AG10803 (cell line): ENCODE measurements around the gene CMTM8.

ENCODE experiments used
- DNase-seq: peaks from one replicate; pipeline ENCODE4 v3.0.0; 2010; ENCODE audit warnings: low read depth
- H3K4me3 ChIP-seq: 2 replicates; pipeline ENCODE4 v1.5.1; 2011; ENCODE audit warnings: mild to moderate bottlenecking, low read length, control low read depth
- TF ChIP-seq, protein P1 (sequence below): conservative IDR thresholded peaks from 2 replicates; pipeline ENCODE4 v1.5.1; 2011; ENCODE audit warnings: mild to moderate bottlenecking, low read length, control low read depth, inconsistent platforms

CMTM8 gene

GRCh38 chr3:32320080-32320479 lies 81.6 kb downstream of the CMTM8 start:
- no peak overlapping the region for H3K4me3 ChIP-seq
- DNase-seq = no peak
- TF ChIP-seq, protein P1, sequence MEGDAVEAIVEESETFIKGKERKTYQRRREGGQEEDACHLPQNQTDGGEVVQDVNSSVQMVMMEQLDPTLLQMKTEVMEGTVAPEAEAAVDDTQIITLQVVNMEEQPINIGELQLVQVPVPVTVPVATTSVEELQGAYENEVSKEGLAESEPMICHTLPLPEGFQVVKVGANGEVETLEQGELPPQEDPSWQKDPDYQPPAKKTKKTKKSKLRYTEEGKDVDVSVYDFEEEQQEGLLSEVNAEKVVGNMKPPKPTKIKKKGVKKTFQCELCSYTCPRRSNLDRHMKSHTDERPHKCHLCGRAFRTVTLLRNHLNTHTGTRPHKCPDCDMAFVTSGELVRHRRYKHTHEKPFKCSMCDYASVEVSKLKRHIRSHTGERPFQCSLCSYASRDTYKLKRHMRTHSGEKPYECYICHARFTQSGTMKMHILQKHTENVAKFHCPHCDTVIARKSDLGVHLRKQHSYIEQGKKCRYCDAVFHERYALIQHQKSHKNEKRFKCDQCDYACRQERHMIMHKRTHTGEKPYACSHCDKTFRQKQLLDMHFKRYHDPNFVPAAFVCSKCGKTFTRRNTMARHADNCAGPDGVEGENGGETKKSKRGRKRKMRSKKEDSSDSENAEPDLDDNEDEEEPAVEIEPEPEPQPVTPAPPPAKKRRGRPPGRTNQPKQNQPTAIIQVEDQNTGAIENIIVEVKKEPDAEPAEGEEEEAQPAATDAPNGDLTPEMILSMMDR = no peak

DNA sequence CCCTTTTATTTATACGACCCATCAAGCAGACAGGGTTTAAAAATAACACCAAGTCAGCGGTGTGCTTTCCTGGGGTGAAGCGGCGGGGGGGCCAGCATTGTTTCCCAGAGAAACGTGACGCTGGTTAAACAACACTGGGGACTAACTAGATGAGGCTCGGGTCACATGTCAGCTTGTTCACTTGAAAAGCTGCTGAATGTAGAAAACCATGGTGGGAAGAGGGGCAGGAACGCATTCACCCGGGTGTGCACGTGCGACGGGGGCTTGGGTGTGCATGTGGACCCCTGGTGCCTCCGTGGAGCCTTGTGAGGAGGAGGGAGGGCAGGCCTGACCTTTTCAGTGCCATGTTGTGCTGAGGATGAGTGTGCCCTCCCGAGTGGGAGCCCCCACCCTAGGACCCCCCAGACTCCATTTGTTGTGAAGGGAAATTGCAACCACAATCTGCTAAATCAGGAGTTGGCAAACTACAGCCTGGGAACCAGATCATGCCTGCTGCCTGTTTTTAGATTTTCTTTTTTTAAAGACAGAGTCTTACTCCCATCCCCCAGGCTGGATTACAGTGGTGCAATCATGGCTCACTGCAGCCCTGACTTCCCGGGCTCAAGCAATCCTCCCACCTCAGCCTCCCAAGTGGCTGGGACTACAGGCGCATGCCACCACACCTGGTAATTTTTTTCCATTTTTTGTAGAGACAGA lies 82.8 kb downstream of the CMTM8 start:
- no peak for DNase-seq
- TF ChIP-seq, protein P1 = no peak
- no peak overlapping the region for H3K4me3 ChIP-seq

GRCh38 chr3:32322311-32322710 lies 83.8 kb downstream of the CMTM8 start:
- no peak overlapping the region for H3K4me3 ChIP-seq
- DNase-seq = no peak
- TF ChIP-seq, protein P1 = no peak

DNA sequence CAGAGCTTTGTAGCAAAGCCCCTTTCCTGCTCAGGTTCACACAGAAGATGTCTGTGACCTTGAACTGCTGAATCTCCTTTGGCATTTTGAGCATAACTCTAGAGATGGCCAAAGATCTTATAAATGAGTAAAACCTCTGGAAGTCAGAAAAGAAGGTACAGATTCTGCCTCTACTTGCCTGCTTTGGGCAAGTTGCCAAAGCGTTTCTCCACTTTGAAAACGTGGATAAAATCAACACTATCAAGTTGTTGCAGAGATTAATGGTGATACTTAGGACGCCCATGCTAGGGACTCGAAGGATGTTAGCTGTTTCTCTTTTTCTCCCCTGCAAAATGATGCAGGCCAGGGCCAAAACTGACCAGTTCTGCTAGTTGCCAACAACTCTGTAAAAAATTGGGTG lies 85.1 kb downstream of the CMTM8 start:
- TF ChIP-seq, protein P1 = no peak

DNA sequence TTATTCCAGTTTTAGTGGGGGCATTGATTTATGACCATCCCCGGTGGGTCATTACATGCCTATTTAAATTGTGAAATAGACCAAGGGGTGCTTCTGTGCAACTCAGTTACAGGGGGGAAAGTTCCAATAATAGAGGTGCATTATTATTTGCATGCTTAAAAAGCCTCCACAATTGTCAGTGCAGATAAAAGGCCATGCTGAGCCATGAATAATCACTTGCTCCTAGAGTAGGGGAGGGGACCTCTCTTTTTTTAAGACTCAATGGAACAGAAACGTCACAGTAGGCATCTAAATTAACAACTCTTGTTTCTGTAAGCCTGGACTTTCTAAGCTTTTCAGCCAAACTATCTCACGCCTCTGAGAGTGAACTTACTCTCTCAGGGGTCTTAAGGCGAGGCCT lies 86.7 kb downstream of the CMTM8 start:
- H3K4me3 ChIP-seq = no peak overlapping the region
- TF ChIP-seq, protein P1 = no peak
- DNase-seq = no peak

More for the DNA sequence above, 85.1 kb downstream of the CMTM8 start:
- no peak for DNase-seq
- H3K4me3 ChIP-seq = no peak overlapping the region

GRCh38 chr3:32325927-32326326 lies 87.4 kb downstream of the CMTM8 start:
- TF ChIP-seq, protein P1 = no peak
- H3K4me3 ChIP-seq = no peak overlapping the region
- DNase-seq = no peak

- H3K4me3 ChIP-seq = no peak overlapping the region
- TF ChIP-seq, protein P1 = no peak
Observed at GRCh38 chr3:32326795-32327194, 88.3 kb downstream of the CMTM8 start.

More at GRCh38 chr3:32326795-32327194, 88.3 kb downstream of the CMTM8 start:
- DNase-seq = no peak
